HG03139 (cell line): Measurements from ENCODE around the gene LEF1.

ENCODE experiments used
- ATAC-seq: cut with Tn5 transposase; IDR thresholded peaks from one replicate; pipeline ENCODE4 v1.9.1; 2021; ENCODE audit not compliant: unreplicated experiment

LEF1 gene

DNA sequence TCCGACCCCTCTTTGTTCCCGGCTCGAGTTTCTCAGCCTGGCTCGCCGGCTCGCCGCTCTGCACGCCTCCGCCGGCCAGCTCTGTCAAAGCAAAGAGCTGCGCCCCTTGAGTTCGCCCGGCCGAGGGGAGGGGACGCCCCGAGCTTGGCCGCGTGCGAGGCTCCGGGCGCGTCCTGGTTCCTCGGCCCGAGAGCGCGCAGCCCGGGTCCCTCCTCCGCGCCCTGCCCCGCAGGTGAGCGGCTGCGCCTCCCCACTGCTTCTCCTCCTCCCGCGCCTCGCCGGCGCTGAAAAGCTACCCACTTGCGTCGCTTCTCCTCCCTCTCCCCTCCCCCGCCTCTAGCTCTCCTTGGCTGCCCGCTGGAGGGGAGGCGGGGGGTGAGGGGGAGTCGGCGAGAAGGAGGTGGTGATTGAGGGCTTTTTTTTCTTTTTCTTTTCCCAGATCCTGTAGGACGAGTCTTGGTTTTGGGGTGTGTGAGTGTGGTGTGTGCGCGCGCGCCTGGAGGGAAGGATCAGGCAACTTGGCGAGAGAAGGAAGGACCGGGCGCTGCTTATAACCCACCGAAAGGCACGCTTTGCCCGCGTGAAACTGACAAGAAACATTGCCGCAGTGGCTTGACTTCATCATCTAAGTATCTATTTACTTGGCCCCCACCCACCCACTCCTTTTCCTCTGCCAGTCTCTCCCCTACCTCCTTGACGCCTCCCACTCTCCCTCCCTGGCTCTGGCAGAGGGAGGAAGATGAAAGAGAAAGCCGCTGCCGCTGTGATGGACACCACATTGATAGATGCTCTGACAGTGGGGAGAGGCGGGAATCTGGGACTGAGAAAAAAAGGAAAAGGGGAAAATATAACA is at the start of gene LEF1:
LEF1 (minus strand) TSS at position 262 of the 853 bp plus-strand sequence. CDS start 1,165 bp downstream, outside the sequence.
- peak; percentile 38 for ATAC-seq

DNA sequence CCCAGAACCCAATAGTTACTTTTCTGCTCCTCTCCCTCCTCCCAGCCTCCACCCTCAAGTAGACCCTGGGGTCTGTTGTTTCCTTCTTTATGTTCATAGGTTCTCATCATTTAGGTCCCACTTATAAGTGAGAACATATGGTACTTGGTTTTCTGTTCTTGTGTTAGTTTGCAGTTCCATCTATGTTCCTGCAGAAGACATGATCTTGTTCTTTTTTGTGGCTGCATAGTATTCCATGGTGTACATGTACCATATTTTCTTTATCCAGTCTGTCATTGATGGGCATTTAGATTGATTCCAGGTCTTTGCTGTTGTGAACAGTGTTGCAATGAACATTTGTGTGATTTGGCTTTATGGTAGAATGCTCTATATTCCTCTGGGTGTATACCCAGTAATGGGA is 47.8 kb upstream of the LEF1 start:
- ATAC-seq = no peak

DNA sequence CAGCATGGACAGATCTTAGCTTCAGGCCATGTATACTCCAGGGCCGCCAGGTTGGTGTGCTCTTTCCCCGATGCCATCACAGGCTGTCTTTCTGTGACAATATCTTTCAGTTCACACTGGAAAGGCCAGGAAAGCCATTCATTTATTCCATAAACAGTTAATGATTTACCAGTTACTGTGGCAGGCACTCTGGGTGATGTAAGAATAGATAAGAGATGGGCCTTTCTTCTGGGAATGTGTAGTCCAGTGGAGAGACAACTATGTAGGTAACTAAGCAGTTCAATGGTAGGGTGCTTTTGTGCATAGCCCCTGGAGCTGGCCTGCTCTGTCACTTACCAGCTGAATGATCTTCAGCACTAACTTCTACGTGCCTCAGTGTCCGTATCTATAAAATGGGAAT is 46.3 kb upstream of the LEF1 start:
- ATAC-seq = no peak

DNA sequence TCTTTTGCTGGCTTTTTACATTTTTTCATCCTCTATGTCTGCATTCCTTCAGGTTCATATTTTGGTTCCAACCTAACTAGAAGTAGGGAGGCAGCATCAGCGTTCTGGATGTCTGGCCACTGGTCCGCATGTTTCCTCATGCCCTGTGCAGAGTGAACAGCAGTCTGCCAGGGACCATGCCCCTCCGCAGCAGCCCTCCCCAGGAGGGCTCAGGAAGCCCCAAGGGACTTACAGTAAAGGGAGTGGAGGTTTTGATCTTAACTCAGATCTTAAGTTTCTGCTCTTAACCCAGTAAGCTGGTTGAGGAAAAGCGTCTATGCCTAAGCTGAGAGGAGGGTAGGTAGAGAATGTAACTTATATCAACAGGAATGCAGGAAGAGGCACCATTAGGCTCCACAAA is 45.0 kb upstream of the LEF1 start:
- no peak for ATAC-seq

DNA sequence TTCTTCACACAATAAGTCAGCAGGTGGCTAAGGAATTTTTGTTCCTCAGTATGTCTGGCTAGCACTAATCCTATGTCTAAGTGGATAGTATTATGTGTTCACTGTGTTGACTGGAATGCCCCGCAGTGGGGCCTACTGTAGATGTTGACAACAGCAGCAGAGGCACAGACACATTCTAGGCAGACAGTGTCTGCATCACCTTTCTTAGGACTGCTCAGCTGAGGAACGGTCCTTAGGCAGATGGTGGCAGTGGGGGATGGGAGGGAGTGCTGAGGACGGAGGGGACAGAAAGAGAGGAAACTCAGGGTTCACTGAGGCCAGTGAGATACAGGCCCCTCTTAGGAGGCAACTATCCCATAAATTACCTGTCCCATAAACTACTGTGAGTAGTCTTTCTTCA is 44.6 kb upstream of the LEF1 start:
- no peak for ATAC-seq

DNA sequence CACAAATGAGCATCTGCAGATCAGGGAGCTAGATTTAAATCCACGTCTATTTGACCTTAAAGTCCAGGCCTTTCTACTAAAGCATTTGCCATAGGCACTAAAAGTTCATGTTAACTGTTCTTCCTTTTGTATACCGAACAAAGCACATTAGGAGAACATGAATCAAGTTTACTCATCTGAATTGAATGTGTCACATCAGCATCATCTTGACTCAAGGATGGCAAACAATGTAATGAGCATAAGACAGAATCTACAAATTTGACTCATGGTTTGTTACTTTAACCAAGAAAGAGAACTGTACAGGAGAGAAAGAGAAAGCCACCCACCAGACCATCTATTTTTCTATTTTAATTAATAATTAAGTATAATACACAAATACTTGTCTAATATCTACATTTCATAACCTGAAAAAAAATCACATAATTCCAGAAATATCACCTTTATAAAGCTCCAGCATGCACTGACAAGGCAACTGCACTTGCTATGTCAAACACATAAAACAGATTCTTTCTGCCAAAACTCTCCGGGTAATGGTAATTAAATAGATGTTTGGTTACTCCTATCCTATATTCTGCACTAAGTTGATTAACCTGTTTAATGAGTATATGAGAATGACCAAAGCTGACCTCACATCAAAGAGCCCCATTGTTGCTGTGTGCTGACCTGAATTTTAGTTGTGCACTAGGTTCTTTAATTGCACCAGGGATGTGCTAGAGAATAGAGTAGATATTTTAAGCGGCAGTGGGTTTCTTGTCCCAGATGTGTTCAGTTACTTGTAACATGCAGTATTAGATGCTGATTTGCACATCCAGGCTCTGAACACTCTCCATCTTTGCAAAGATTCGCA is 42.5 kb upstream of the LEF1 start:
- ATAC-seq = no peak

DNA sequence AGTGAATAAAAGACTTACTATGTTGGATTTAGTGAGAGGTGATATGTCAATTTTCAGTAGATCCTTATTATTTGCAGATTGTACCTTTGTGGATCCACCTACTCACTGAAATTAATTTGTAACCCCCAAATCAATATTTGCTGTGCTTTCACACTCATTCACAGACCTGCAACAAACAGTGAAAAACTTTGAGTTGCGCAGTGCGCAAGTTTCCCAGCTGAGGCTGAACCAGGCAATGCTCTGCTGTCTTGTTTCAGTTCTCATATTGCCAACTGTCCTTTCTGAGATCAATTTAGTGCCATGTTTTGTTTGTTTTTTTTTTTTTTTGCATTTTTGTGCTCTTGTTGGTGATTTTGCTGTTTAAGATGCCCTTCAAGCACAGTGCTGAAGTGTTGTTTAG is 40.8 kb upstream of the LEF1 start:
- no peak for ATAC-seq

DNA sequence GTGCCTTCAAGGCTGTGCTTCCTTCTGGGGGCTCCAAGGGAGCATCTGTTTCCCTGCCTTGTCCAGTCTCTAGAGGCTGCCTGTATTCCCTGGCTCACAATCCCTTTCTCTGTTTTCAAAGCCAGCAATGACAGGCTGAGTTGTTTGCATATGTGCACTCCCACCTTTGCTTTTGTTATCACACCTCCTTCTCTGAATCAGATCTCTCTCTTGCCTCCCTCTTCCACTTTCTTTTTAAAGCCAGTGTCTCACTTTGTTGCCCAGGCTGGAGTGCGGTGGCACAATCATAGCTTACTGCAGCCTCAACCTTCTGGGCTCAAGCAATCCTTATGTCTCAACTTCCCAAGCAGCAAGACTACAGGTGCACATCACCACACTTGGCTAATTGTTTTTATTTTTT is 37.1 kb upstream of the LEF1 start:
- ATAC-seq = no peak

DNA sequence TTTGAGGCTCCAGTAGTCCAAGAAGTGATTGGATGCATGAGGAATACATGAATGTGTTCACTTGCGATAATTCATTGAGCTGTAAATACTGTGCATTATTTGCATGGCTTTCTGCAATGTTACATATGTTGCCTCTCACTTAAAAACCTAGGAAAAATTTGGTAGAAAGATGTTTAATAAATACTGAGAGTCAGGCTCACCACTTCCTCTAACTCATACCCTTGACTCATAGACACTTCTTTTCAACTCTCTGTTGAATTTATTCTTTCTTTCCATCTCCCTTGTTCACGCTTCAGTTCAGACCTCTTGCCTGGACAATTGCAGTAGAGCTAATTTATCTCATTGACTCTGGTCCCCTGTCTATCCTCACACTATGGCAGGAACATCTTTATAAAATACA is 35.8 kb upstream of the LEF1 start:
- no peak for ATAC-seq

DNA sequence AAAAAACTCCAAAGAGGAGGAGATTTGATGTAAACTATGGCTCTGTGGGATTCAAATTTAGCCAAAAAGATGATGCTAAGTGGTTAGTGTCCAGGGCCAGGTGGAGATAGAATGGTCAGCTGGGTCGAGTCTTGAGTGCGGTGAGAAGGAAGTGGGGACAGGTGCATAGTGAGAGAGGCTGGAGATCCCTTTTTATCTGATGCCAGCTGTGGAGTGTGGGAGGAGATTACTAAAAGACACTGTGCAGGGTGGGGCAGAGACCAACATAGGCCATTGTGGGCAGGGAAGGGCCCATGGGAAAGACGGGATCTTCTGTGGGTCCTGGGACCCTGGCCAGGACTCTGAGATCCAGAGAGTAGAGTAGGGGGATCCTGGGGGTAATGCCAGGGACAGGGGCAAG is 34.6 kb upstream of the LEF1 start:
- no peak for ATAC-seq

DNA sequence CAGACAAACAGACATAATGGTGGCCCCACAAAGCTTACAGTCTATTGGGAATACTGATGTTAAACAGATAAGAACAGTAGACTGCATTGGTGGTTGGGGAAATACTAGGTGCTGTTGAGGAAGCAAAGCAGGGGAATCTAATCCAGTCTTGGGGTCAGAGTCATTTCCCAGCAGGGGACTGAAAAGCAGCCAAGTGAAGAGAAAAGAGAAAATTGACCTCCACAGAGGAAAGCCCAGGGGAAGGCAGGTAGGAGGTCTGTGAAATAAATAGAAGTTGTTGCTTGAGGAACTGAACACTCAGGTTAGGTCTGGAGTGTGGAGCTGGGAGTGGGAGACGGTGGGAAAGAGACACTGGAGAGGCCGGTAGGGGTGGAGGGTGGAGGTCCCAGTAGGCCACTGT is 33.0 kb upstream of the LEF1 start:
- ATAC-seq = no peak

DNA sequence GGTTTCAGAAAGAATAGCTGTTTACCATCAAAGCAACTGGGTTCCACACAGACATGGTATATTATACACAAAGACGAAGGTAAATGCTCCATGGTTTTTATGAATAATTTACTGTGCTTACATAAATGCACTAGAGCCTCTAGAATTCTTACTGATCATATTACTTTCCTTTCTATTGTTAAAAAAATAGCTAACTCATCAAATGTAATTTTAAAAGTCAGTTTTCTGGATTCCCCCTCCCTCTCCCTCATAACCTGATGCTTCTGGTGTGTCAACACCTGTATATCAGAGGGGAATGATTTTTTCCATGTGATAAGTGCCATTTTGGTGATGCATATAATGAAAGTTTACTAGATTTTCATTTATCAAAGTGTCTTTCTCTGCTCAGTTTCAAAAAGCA is 31.1 kb upstream of the LEF1 start:
- no peak for ATAC-seq

DNA sequence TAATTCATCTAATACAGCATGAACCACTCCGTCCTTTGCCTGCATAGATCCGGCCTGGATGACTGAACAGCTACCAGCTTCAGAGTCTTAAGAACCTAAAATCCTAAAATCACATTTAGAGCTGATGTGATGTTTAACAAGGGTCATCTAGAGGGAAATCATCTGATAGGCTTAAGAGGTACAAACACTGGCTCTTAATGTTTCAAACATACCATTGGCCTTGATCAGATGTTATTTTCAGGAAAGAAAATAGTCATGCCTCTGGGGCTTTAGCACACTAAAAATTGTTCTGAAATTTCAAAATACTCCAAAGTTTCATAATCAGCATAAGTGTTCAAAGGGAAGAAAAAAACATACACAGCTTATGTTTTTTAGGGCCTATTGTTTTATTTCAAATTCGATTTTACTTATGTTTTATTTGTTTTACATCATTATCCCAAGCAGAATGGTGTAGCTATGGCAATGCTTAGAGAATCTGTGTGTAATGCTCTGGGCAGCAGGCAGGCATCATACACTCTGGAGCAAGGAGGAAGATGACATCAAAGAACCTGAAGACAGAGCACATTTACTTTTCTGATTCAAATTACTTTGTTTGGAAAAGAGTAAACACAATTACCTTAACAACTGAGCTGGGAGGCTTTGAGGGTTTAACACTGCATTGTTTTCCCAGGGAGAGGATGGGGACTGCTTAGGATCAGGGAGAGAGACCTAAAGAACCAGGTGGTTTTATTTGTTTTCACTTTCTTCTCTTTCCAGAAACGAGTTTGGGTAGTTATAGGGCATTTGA is 25.3 kb upstream of the LEF1 start:
- no peak for ATAC-seq

DNA sequence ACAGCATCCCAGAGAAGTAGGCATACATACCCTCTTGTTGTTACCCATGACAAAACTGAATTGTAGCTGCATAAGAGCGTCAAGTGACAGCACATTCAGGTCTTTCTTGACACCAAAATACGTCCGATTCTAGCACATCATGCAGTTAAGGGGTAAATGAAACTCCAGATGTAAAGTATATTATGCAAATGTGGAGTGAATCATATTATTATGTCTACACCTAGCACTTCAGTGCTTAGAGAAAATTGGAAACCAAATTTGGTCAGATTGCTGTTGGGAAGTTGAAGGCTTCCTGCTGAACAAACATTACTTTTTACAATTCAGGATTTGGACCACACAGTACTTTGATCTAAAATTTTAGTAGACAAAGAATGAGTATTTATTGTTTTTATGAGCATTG is 24.2 kb upstream of the LEF1 start:
- ATAC-seq = no peak

DNA sequence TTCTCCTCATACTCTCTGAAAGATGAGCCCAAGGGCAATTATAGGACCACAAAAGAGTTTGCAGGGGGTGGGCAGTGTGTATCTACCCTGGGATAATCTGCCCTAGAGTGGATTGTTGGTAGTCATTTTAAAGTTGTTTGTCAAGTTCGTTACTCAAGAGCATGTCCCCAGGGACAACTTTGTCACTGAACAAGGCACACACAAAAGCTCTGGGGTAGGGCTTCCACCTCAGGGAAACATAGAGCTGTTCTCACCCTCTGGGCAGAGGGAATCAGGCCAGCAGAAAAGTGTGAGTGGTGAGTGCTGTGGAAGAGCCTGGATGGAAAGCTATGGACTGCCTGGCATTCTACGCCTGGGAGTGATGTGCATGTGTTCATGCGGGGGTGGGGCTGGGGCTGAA is 23.3 kb upstream of the LEF1 start:
- no peak for ATAC-seq

DNA sequence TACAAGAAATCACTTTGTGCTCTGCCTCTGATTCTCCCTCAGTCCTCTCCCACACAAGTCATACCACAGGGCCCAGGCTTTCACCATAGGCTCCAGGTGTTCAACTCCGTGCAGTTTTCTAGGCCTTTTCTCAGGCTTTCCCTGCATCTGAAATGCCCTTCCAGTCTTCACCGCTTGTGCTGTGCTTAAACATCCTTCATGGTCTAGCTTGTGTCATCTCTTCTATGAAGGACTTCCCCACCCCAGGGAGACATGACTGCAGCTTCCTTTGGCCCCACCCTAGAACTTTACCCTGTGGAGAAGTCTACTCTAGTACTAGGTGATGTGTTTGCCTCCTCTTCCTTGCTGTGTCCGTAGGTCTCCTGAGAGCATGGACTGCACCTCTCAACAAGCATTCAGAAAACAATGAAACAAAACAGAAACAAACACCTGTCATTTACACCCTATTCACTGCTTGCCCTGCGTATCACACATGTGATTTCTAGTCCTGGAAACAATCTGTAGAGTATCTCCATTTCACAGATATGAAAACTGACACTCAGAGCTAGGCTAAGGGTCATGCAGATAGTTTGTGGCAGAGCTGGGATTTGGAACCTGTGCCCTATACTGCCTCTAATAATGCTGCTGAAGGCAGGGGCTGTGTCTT is 22.7 kb upstream of the LEF1 start:
- no peak for ATAC-seq

DNA sequence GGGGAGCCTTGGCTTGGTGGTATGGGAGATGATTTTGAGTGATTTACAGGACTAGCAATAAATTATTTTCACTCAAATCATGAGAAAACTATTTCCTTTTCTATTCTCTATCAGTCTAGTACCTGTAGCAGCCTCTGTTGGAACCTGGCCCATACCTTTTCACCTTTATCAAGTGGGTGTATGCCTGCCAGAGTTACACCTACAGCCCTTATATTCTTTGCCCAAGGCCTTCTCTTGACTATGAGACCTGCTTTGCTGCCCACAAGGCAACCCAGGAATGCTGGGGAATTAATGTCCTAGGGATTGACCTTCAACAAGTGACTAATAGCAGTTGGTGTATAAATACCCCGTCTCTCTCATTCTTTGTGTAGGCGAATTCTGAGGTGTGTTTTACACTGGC is 20.0 kb upstream of the LEF1 start:
- no peak for ATAC-seq

DNA sequence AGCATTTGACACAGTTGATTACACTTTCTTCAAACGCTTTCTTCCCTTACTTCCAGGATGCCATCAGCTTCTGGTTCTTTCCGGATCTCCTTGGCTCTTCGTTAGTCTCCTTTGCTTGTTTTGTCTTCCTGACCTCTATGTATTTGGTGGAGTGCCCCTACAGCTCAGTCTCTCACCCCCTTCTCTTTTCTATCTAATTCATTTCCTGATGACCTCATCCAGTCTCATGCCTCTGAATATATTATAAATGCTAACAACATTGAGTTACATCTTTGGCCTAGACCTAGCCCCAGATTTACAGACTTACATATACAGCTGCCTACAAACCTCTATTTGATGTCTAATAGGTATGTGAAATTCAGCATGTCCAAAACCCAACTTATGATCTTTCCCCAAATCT is 16.5 kb upstream of the LEF1 start:
- ATAC-seq = no peak

DNA sequence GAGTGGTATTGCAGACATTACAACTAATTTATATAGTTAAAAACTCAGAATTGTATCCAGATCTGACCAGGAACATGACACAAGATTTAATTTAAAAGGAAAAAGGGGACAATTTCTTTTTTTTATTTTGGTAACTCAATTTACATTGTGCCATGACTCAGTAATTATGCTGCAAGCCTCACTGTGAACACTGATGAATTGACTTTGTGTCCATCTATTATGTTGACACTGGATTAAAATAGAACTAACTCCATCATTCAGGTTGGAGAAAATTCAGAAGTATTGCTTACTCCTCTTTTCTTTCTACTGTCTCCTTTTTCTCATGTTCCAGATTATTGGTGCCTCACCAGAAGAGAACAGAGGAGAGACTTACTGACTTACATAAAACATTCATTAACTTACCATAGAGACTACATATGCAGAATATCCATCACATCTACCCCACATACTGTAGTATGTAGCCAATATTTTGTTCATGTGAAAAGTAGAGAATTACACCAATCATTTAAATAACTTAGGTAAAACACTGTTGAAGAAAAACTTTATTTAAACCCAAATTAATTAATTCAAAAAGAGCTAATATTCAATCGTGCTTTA is 15.8 kb upstream of the LEF1 start:
- ATAC-seq = no peak

DNA sequence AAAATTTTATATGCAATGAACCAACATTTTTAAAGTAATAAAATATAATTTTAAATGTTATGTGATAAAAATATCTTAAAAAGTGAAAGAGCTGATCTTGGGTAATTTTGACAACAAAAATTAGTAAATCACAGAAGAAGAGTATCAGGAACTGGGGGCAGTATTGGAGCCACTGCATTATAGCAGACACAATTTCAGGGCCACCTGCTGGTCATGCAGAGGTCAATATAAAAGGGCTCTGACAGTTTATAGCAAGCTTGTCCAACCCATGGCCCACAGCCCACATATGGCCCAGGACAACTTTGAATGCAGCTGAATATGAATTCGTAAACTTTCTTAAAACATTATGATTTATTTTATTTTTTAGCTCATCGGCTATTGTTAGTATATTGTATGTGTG is 13.0 kb upstream of the LEF1 start:
- peak; percentile 68 for ATAC-seq

DNA sequence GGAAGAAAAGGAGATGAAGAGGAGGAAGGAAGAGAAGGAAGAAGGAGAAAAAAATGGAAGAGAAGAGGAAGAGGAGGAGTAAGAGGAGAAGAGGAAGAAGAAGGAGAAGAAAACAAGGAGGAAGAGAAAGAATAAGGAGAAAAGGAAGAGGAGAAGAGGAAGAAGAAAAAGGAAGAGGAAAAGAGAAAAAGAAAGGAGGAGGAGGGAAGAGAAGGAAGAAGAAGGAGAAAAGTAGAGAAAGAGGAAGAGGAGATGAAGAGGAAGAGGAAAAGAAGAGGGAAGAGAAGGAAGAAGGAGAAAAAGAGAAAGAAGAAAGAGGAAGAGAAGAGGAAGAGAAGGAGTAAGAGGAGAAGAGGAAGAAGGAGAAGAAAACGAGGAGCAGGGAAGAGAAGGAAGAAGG is 11.8 kb upstream of the LEF1 start:
- ATAC-seq = no peak
